ENCODE data around the gene HNRNPR. TPM values are rescaled to one million over a fixed set of nuclear protein-coding genes. Genes with fewer than 3 reads are reported as not detected.

HNRNPR gene
- polyA plus RNA-seq, 1 donor (not counting 4 experiments of a cell fraction or from before 2014, with no cell fraction given): 169 TPM

Other genes with a start within 250 kb of the HNRNPR start
- 46.1 to 52.8 TPM (median 52.5 TPM) in 3 replicates for gene LUZP1, start 175.4 kb downstream of the HNRNPR start, polyA plus RNA-seq
- gene HTR1D, start 126.8 kb downstream of the HNRNPR start, polyA plus RNA-seq: 0.08 to 0.30 TPM (median 0.14 TPM) in 3 replicates
- gene ZNF436, start 25.6 kb upstream of the HNRNPR start, polyA plus RNA-seq: 8.9 to 12.6 TPM (median 11.6 TPM) in 3 replicates
- gene TCEA3, start 80.5 kb upstream of the HNRNPR start, polyA plus RNA-seq: 0.18 to 0.63 TPM (median 0.38 TPM) in 3 replicates
- 6.4 to 22.6 TPM (median 11.4 TPM) in 3 replicates for gene ASAP3, start 139.9 kb upstream of the HNRNPR start, polyA plus RNA-seq
- 0.05 to 0.12 TPM (median 0.06 TPM) in 3 replicates for gene E2F2, start 186.9 kb upstream of the HNRNPR start, polyA plus RNA-seq
- gene ID3, start 215.2 kb upstream of the HNRNPR start, polyA plus RNA-seq: 12.7 to 62.4 TPM (median 38.0 TPM) in 3 replicates